ENCODE results near the gene TIMP2.

DNA sequence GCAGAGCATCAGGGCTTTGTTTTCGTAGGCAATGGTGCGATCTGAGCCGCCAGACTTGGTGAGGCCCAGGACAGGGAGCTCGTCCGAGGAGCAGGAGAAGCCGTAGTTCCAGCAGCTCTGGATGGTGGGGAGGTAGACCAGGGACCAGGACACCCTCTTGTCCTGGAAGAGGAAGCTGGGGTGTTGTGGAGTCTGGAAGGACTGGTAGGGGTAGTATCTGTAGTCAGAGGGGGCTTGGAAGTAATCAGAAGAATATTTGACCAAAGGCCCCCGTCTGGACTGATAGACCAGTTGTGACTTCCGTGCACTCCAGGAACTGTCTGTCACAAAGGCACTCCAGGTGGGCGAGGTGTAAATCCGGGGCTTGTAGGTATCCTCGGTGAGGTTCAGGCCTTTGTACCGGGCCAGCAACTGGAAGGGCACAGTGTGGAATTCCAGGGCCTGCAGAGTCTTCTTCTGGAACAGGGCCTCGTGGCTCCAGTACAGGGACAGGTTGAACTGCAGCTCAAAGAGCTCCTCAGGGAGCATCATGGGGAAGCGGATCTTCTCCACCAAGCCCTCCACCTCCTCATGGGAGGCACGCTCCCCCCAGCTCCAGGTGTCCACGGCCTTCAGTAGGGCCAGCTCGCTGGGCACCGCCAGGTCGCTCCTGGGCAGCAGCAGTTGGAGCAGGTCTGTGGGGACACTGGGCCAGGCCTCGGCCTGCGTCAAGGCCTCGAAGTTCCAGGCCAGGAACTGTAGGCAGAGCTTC lies 46.7 kb upstream of the TIMP2 start:
- TF ChIP-seq, protein P1, sequence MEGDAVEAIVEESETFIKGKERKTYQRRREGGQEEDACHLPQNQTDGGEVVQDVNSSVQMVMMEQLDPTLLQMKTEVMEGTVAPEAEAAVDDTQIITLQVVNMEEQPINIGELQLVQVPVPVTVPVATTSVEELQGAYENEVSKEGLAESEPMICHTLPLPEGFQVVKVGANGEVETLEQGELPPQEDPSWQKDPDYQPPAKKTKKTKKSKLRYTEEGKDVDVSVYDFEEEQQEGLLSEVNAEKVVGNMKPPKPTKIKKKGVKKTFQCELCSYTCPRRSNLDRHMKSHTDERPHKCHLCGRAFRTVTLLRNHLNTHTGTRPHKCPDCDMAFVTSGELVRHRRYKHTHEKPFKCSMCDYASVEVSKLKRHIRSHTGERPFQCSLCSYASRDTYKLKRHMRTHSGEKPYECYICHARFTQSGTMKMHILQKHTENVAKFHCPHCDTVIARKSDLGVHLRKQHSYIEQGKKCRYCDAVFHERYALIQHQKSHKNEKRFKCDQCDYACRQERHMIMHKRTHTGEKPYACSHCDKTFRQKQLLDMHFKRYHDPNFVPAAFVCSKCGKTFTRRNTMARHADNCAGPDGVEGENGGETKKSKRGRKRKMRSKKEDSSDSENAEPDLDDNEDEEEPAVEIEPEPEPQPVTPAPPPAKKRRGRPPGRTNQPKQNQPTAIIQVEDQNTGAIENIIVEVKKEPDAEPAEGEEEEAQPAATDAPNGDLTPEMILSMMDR (conservative IDR thresholded peaks at IDR 0.05; ENCODE audit: low read depth, low read length), result no peak
- TF ChIP-seq EZH2 (IDR thresholded peaks at IDR 0.05; ENCODE audit: borderline replicate concordance, low read depth, low read length, poor library complexity, severe bottlenecking), result no peak

Data from A673 (cell line).